HG03108 (cell line): ENCODE results near the gene HECW1.
"Not testable (repeated sequence)": the region's sequence is repeated elsewhere in the genome, so short reads cannot be mapped to it uniquely, and the experiment has no call there.

Experiments
- ATAC-seq: cut with Tn5 transposase; IDR thresholded peaks from one replicate; pipeline ENCODE4 v1.9.1; 2021; ENCODE audit warnings: moderate library complexity; ENCODE audit not compliant: unreplicated experiment

The HECW1 gene

GRCh38 chr7:43560742-43561330 is 448.4 kb downstream of the HECW1 start:
- ATAC-seq, result no peak

GRCh38 chr7:43562383-43562782 is 449.9 kb downstream of the HECW1 start:
- ATAC-seq, result no peak

GRCh38 chr7:43565786-43566185 is 453.3 kb downstream of the HECW1 start:
- no peak for ATAC-seq

- no peak for ATAC-seq
Observed at GRCh38 chr7:43568529-43568928, 456.1 kb downstream of the HECW1 start.

- ATAC-seq, result no peak
Observed at GRCh38 chr7:43569424-43569823, 457.0 kb downstream of the HECW1 start.

GRCh38 chr7:43570688-43571365 is 458.4 kb downstream of the HECW1 start:
- ATAC-seq, result peak; percentile 67

- ATAC-seq, result no peak
Observed at GRCh38 chr7:43572516-43573049, 460.1 kb downstream of the HECW1 start.

GRCh38 chr7:43573832-43574231 is 461.4 kb downstream of the HECW1 start:
- ATAC-seq, result not testable (repeated sequence)

- no peak for ATAC-seq
Observed at GRCh38 chr7:43575506-43575905, 463.1 kb downstream of the HECW1 start.

GRCh38 chr7:43576241-43576640 is 463.8 kb downstream of the HECW1 start:
- no peak for ATAC-seq

- no peak for ATAC-seq
Observed at GRCh38 chr7:43577485-43577951, 465.1 kb downstream of the HECW1 start.

- ATAC-seq, result peak; percentile 61
Observed at GRCh38 chr7:43582503-43583423, 470.3 kb downstream of the HECW1 start, which contains the start of gene STK17A. Gene STK17A (plus strand): TSS chr7:43583108. CDS start chr7:43583244, 136 bp downstream.

- peak; percentile 15 for ATAC-seq
Observed at GRCh38 chr7:43583424-43584194, 471.2 kb downstream of the HECW1 start.

GRCh38 chr7:43584195-43584586 is 471.7 kb downstream of the HECW1 start:
- no peak for ATAC-seq

GRCh38 chr7:43584733-43585132 is 472.3 kb downstream of the HECW1 start:
- ATAC-seq, result not testable (repeated sequence)

- no peak for ATAC-seq
Observed at GRCh38 chr7:43585562-43585961, 473.1 kb downstream of the HECW1 start.

- no peak for ATAC-seq
Observed at GRCh38 chr7:43586251-43586900, 473.9 kb downstream of the HECW1 start.

- ATAC-seq, result no peak
Observed at GRCh38 chr7:43588477-43589132, 476.2 kb downstream of the HECW1 start.

GRCh38 chr7:43589133-43589478 is 476.7 kb downstream of the HECW1 start:
- no peak for ATAC-seq

- no peak for ATAC-seq
Observed at GRCh38 chr7:43589728-43590127, 477.3 kb downstream of the HECW1 start.
